NCI-H748 (cell line): ENCODE data around the gene ABHD6.

Experiments
- DNase-seq: peaks from one replicate; lab custom pipeline; 2025; ENCODE audit not compliant: unreplicated experiment; lab: John Stamatoyannopoulos, UW

The ABHD6 gene

DNA sequence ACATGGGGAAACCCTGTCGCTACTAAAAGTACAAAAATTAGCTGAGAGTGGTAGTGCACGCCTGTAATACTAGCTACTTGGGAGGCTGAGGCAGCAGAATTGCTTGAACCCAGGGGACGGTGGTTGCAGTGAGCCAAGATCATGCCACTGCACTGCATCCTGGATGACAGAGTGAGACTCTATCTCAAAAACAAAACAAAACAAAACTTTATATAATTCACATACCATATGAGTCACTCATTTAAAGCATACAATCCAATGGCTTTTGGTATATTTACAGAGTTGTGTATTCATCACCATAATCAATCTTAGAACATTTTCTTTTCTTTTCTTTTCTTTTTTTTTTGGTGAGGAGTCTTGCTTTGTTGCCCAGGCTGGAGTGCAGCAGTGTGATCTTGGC, 103.8 kb downstream of the ABHD6 start:
- no peak for DNase-seq

DNA sequence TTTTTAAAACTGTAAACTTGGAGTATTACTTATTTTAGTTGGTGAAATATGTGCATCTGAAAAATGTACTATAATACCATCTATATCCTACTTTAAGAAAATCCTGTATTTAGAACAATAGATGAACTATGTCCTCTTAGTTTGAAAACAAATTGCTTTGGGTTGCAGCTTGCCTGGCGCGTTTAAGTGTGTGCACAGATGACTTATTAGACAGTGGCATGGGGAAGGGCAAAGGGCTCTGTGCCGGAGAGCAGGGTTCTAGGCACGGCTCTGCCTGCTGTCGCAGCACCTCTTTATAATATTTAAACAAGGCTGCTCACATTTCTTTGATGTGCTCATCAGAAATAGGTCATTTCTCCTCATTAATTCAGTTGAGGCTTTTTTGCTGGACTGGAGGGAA, 105.1 kb downstream of the ABHD6 start:
- DNase-seq: no peak
